ENCODE data around the gene XBP1. TPM values are rescaled to one million over a fixed set of nuclear protein-coding genes. Genes with fewer than 3 reads are reported as not detected.

XBP1 gene
- total and polyA plus RNA-seq, 2 of the 13 experiments (the other 11 are each of a cell fraction or from before 2014, with no cell fraction given), result 416 to 427 TPM

- TF ChIP-seq REST (IDR thresholded peaks at IDR 0.05; ENCODE audit: borderline replicate concordance in 1 of 2, low read depth in 1 of 2, low read length in 2 of 2), result peak in 1 of 2 experiments; percentile 13; a peak in 1 of 4 replicates
- peak; percentile 49 for TF ChIP-seq ZFX (CRISPR knock-in tag; IDR thresholded peaks at IDR 0.05; ENCODE audit: low read depth)
- peak; percentile 85 for TF ChIP-seq FOXP4 (CRISPR knock-in tag; IDR thresholded peaks at IDR 0.05)
- TF ChIP-seq SOX13 (IDR thresholded peaks at IDR 0.05), result peak; percentile 60; the same call in 1 of the 2 replicates
- peak in 1 of 2 experiments; percentile 60; a peak in 2 of 4 replicates for TF ChIP-seq SOX13 (CRISPR knock-in tag; conservative IDR thresholded peaks at IDR 0.05 in 1 of 2, IDR thresholded peaks at IDR 0.05 in 1 of 2)
- peak in 1 of 2 experiments; percentile 51; a peak in 1 of 4 replicates for TF ChIP-seq EP300 (IDR thresholded peaks at IDR 0.05; ENCODE audit: low read depth in 2 of 2, low read length in 2 of 2)
- TF ChIP-seq EP300 (CRISPR knock-in tag; IDR thresholded peaks at IDR 0.05; ENCODE audit: borderline replicate concordance), result 0 out of 2 replicates have a peak, but pooled peaks have one; percentile 16
- TF ChIP-seq SATB2 (CRISPR knock-in tag; IDR thresholded peaks at IDR 0.05), result no peak
- TF ChIP-seq ZFP82 (CRISPR knock-in tag; IDR thresholded peaks at IDR 0.05; ENCODE audit: borderline replicate concordance), result no peak
- peak in 1 of 2 experiments; percentile 48; a peak in 1 of 4 replicates for TF ChIP-seq HMGXB4 (CRISPR knock-in tag; IDR thresholded peaks at IDR 0.05; ENCODE audit: borderline replicate concordance in 1 of 2, low read depth in 1 of 2)
- TF ChIP-seq MZF1 (CRISPR knock-in tag; IDR thresholded peaks at IDR 0.05; ENCODE audit: borderline replicate concordance), result no peak
- peak; percentile 35; the same call in 1 of the 2 replicates for TF ChIP-seq ZKSCAN8 (CRISPR knock-in tag; IDR thresholded peaks at IDR 0.05; ENCODE audit: borderline replicate concordance)
- TF ChIP-seq KLF9 (CRISPR knock-in tag; IDR thresholded peaks at IDR 0.05; ENCODE audit: low read depth), result 0 out of 2 replicates have a peak, but pooled peaks have one; percentile 70
- TF ChIP-seq MTF1 (CRISPR knock-in tag; IDR thresholded peaks at IDR 0.05), result peak; percentile 6; the same call in 1 of the 2 replicates
- peak; percentile 87; the same call in 1 of the 2 replicates for TF ChIP-seq ERF (CRISPR knock-in tag; IDR thresholded peaks at IDR 0.05)
- peak; percentile 62 for TF ChIP-seq MED13 (CRISPR knock-in tag; IDR thresholded peaks at IDR 0.05)
Measured at GRCh38 chr22:28801845-28802594, 1.7 kb upstream of the XBP1 start (continued).

Measured in HepG2 (cell line).